HG02763 (cell line): ENCODE data around the gene KRTAP1-3.
"Not testable (repeated sequence)": the region's sequence is repeated elsewhere in the genome, so short reads cannot be mapped to it uniquely, and the experiment has no call there.

Experiments used
- ATAC-seq: cut with Tn5 transposase; IDR thresholded peaks from one replicate; pipeline ENCODE4 v1.9.1; 2021; ENCODE audit warnings: mild to moderate bottlenecking, moderate library complexity; ENCODE audit not compliant: unreplicated experiment

The KRTAP1-3 gene, protein sequence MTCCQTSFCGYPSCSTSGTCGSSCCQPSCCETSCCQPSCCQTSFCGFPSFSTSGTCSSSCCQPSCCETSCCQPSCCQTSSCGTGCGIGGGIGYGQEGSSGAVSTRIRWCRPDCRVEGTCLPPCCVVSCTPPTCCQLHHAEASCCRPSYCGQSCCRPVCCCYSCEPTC

DNA sequence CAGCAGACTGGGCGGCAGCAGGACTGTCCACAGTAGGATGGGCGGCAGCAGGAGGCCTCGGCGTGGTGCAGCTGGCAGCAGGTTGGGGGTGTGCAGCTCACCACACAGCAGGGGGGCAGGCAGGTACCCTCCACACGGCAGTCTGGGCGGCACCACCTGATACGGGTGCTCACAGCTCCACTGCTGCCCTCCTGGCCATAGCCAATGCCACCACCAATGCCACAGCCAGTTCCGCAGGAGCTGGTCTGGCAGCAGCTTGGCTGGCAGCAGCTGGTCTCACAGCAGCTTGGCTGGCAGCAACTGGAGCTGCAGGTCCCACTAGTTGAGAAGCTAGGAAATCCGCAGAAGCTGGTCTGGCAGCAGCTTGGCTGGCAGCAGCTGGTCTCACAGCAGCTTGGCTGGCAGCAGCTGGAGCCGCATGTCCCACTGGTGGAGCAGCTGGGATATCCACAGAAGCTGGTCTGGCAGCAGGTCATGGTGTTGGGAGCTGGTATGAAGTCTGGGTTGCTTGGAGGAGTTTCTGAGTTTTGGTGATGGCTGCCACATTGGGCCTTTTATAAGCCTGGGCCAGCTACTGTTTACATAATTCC is at the start of gene KRTAP1-3:
Gene KRTAP1-3 (minus strand): TSS at position 529 of the 590 bp plus-strand sequence. CDS start 53 bp downstream, at position 476.
- not testable (repeated sequence) for ATAC-seq

DNA sequence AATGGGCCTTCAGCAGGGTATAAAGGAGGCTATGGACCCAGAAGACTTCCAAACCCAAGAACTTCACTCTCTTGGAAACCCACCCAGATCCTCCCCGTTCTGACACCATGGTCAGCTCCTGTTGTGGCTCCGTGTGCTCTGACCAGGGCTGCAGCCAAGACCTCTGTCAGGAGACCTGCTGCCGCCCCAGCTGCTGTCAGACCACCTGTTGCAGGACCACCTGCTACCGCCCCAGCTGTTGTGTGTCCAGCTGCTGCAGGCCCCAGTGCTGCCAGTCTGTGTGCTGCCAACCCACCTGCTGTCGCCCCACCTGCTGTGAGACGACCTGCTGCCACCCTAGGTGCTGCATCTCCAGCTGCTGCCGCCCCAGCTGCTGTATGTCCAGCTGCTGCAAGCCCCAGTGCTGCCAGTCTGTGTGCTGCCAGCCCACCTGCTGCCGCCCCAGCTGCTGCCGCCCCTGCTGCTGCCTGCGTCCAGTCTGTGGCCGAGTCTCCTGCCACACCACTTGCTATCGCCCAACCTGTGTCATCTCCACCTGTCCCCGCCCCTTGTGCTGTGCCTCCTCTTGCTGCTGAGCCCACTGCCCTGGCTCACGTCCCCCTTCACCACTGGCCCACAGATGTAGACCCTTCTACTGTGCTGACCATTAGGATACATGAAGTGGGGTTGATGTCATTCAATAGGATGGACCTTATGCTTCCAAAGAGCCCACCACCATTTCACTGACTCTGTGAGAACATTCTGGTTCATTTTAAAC is 49.6 kb upstream of the KRTAP1-3 start, which contains the start of gene KRTAP4-7:
Gene KRTAP4-7 (plus strand): TSS at position 51 of the 757 bp plus-strand sequence. CDS start 57 bp downstream, at position 108.
- not testable (repeated sequence) for ATAC-seq

DNA sequence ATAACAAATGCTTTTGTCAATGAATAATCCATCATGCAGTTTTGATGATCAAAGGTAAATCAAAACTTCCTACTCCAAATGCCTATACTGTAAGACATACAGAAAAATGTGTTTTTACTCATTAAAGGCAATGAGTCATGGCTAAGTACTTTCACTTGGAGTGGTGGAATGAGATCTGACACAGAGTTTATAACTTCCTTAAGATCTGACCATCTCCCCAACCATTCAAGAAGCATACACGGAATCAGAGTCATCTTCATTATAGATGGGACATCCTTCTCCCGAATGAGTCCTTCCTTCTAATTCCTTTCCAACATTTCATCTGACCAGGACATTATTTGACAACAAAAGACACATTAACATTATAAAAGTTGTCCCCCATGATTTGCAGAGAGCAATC is 48.8 kb upstream of the KRTAP1-3 start:
- not testable (repeated sequence) for ATAC-seq

- ATAC-seq: no peak
Observed at GRCh38 chr17:41082626-41083025, 48.0 kb upstream of the KRTAP1-3 start.

GRCh38 chr17:41076788-41077187 is 42.1 kb upstream of the KRTAP1-3 start:
- ATAC-seq: no peak

- no peak for ATAC-seq
Observed at GRCh38 chr17:41073676-41074075, 39.0 kb upstream of the KRTAP1-3 start.

DNA sequence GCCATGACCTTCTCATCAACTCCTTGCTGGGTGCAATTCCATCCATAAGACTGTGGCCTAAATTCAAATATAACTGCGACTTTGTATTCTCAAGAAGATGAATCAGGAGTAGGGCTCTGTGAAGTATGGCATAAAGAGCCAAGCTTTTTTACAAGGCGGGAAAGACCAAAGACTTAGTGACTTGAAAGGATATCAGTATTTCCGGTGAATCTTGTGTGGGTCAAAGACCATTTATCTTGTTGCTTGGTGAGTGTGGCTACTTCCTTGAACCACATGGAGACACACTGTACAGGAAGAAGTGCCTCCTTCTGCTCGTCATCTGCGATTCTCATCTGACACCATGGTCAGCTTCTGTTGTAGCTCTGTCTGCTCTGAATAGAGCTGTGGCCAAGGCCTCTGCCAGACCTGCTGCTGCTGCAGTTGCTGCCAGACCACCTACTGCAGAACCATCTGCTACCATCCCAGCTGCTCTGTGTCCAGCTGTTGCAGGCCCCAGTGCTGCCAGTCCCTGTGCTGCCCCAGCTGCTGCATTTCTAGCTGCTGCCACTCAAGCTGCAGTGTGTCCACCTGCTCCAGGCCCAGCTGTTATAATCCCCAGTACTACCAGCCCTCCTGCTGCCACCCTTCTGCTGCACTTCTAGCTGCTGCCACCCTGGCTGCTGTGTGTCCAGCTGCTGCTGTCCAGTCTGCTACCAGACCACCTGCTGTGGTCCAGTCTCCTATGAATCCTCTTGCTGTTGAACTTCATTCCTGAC is 37.1 kb upstream of the KRTAP1-3 start:
- no peak for ATAC-seq

GRCh38 chr17:41069031-41069430 is 34.4 kb upstream of the KRTAP1-3 start:
- no peak for ATAC-seq

- no peak for ATAC-seq
Observed at GRCh38 chr17:41067281-41067680, 32.6 kb upstream of the KRTAP1-3 start.

DNA sequence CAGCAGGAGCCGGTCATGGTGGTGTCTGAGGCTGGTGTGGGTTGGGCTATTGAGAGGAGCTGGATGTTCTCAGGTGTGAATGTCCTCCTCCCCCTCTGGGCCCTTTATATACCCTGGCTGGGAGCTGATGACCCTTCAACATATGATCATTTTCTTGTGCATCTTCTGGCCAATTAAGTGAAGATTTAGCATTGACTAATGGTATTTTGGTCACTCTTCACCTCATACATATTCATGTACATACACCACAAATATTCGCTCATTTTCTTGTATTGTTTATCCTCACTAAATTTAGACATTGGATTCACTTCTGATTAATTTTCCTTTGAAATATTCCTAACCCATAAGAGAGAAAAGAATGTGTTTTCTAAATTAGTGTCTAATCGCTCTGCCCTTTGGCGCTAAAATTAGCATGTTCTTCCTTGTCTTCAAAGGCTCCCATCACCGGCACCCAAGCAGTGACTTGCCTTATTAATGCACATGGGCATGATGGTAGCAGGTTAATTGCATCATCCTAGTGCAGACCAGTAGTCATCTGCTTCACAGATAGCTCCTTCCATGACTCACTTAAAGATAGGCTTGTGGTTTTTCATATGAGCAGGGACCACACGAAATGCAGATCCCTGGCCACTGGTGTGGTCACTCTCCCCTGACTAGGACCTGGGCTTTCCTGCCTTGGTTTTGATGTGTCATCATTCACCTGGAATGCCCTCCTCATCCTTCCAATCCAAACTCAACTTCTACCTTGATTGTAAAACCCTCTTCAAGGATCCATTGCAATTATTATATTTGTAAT is 31.4 kb upstream of the KRTAP1-3 start, which contains the start of gene KRTAP2-4:
Gene KRTAP2-4 (minus strand): TSS at position 51 of the 796 bp plus-strand sequence. CDS start 34 bp downstream, at position 17.
- no peak for ATAC-seq

DNA sequence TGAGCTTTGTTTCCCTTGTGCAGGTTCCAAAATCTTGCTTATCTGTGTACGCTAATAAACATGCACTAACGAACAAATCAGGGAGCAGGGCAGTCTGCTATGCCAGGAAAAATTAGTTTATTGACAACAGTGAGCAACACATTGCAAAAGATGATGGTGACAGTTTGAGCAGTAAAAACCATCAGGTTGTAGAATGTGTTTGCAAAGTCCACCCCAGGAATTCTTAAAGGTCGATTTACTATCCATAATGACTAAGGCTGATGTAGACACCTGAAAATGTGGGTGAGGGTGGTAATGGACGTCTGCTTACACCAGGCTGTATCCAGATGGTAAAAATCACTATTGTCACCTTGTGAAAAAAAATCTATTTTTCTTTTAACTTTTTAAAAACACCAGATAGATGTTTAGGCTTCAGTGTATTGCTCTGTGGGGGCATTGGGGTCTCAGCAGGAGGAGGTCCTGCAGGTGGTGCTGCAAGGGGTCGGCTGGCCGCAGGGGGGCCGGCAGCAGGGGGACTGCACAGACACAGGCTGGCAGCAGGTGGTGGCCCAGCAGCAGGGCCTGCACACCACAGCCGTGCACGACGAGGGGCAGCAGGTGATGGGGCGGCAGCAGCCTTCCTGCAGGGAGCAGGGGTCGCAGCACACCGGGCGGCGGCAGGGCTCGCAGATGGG is 30.5 kb upstream of the KRTAP1-3 start:
- not testable (repeated sequence) for ATAC-seq

DNA sequence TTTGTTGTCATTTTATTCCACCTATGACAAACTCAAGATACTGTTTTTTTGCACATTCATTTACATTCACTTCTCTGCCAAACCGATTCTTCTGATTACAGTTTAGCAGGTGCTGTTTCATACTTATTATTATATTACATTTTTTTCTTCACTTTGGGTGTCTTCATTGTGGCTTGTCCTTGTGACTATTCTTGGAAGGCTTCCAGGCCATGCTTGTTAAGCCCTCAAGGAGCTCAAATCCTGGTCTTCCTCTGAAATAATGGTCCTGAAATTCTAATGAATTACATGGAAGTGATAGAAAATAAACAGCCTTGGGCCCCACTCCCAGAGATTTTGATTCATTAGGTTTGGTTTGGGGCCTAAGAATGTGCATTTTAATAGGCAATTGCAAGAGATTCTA is 29.6 kb upstream of the KRTAP1-3 start:
- no peak for ATAC-seq

DNA sequence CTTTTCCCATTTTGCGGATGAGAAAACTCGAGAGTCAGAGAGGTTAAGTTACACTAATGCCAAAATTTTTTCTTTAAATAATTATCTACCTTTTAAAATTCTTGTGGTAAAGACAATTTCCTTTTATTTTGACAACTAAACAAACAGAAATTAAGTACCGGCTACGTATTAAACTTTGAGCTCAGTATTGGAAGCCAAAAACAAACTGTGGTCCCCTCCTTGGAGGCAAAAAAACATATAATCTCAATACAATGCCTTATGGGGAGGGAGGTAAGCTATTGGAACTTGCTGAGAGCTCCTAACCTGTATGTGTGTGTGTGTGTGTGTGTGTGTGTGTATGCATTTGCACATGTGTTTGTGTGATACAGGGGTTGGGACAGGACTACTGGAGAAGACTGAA is 28.8 kb upstream of the KRTAP1-3 start:
- no peak for ATAC-seq

DNA sequence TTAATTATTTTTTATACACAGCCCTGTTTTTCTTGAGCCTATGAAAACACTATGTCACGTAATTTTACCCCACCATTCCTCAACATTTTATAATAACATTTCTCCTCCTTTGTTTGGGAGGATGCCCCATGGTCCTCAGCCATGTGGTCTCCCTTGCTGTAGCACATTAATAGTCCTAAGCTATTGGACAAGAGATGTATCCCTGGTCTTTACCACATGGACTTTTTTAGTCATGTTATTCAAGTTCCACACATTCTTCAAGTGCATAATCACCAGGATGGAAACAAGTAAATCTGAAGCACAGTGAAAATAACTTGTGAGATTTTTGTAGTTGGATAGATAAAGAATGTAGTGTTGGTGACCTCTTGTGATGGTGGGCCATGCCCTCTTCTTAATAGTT is 27.3 kb upstream of the KRTAP1-3 start:
- no peak for ATAC-seq

- ATAC-seq: no peak
Observed at GRCh38 chr17:41060052-41060604, 25.5 kb upstream of the KRTAP1-3 start, which contains the start of gene KRTAP2-3. Gene KRTAP2-3, minus strand, starts transcription at chr17:41060114. Its CDS starts 64 bp downstream, at chr17:41060050.

GRCh38 chr17:41059276-41060051 is 24.8 kb upstream of the KRTAP1-3 start:
- not testable (repeated sequence) for ATAC-seq

GRCh38 chr17:41058741-41059140 is 24.1 kb upstream of the KRTAP1-3 start:
- no peak for ATAC-seq

DNA sequence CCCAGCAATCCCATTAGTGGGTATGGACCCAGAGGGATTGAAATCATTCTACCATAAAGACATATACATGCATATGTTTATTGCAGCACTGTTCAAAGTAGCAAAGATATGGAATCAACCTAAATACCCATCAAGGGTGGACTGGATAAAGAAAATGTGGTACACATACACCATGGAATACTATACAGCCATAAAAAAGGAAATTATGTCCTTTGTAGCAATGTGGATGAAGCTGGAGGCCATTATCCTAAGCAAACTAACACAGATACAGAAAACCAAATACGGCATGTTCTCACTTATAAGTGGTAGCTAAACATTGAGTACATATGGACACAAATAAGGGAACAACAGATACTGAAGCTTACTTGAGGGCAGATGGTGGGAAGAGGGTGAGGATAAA is 22.9 kb upstream of the KRTAP1-3 start:
- ATAC-seq: no peak
